HG03196 (cell line): ENCODE measurements around the gene PRKACA.
"Not testable (repeated sequence)": the region's sequence is repeated elsewhere in the genome, so short reads cannot be mapped to it uniquely, and the experiment has no call there.

Experiments used
- ATAC-seq: cut with Tn5 transposase; IDR thresholded peaks from one replicate; pipeline ENCODE4 v1.9.1; 2021; ENCODE audit not compliant: unreplicated experiment

Gene PRKACA

DNA sequence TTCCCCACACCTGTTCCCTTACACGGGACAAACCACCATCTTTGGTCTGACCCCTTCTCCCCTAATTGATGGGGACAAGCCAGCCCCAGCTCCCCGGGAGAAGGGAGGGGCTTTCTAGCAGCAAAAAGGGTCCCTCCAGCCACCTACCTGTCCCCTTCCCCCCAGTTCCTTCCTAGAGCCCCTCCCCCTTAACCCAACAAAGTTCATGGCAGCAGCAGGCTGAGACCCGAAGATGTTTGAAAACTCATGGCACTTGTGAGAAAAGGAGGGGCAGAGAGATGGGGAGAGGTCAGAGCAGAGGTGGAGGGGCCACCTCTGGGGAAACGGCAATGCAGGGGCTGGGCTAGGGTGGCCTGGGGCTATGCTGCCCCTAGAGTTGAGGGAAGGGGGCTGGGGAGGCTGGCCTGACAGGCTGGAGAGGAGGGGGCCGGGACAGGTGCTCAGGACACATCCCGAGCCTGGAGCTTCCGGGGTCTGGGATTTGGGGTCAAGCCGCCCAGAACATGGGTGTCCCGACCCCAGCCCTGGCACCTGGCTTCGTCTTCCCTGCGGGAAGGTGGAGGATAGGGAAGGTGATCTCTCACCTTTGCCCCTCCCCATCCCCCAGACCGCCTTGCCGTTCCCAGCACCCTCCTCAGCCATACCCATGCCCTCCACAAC is 31.3 kb upstream of the PRKACA start:
- no peak for ATAC-seq

DNA sequence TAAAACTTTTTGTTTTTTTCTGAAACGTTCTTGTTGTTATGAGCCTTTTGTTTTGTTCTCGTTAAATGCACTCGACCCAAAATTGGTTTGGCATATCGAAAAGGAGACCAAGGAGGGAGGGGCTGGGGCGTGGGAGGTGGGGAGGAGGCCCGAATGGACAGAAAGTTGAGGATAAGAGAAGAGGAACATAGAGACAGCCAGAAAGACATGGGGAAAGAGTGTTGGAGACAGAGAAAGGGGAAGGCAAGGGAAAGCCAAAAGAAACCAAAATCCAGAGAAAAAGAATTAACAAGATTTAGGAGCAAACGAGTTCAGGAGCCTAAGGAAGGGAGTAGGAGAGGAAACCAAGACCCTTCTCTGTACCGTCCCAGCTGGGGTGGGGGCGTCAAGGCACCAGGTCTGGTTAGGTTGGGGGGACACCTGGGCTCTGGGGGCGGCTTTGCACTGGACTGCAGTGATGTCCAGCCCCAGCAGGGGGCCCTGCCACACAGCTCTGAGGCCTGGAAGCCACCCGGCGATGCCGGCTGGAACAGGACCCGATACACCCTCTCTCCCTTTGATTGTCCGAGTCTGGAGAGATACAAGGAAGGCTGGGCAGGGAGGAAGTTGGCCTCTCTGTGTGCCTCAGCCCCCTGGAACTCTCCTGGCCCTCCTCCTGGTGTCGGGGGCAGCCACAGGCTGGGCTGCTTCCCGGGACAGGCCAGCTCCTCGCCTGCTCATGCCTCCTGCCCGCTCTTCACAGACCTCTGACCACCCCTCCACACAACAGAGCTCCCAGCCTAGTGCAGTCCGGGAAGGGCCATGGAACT is 30.4 kb upstream of the PRKACA start:
- ATAC-seq, result no peak

DNA sequence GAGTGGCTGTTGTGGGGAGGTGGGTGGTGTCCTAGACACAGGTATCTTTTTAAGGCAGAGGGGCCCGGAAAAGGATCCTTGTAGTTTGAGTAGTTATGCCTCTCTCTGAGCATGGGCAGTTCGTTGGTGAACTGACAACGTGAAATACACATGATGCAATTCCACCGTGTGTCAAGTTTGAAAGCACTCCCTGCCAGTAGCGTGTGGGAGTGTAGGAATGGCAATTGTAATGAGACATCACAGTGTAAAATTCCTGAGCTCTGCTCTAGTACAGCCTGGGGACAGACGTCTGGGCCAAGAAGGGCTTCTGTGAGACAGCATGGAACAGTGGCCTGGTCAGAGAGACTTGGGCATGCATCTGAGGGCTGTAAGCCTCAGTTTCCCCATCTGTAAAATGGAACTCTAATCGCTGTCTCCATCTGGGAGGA is 29.2 kb upstream of the PRKACA start:
- ATAC-seq, result no peak

- ATAC-seq, result not testable (repeated sequence)
These were observed 28.6 kb upstream of the PRKACA start for GRCh38 chr19:14146169-14146568.

- no peak for ATAC-seq
These were observed 27.8 kb upstream of the PRKACA start for GRCh38 chr19:14145381-14145780.

DNA sequence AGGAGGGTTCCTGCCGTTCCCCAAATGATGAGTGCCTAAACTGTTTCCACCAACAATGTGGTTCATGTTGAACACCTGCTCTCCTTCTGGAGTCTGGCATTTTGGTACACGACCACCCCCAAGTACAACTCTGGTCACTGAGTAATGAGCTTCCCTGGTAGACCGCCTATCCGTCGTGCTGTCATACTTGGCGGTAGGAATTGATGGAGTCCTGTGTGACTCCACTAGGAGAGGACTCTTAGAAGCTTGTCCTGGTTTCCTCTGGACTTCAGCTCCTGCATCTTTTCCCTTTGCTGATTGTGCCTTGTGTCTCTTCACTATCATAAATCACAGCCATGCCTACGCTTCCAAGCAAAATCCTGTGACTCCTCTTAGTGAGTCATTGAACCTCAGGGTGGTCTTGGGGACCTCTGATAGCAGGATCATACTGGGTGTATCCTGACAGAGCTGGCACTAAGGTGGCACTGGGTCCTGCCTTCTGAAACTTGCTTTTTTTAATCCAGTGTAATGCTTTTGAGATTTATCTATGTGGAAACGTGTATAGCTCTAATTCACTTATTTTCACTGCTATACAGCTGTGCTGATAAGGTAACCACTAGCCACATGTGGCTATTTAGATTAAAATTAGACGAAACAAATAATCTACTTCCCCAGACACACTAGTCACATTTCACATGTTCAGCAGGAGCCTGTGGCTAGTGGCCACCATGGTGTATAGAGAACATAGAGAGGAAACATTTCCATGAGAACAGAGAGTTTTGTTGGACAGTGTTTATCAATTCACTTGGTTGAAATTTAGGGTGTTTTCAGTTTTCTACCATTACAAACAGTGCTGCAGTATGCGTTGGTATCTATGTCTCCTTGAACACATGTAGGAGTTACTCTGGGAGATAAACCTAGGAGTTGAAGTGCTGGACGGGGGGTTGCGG is 25.0 kb upstream of the PRKACA start:
- no peak for ATAC-seq

GRCh38 chr19:14141041-14141440 is 23.5 kb upstream of the PRKACA start:
- ATAC-seq, result no peak

DNA sequence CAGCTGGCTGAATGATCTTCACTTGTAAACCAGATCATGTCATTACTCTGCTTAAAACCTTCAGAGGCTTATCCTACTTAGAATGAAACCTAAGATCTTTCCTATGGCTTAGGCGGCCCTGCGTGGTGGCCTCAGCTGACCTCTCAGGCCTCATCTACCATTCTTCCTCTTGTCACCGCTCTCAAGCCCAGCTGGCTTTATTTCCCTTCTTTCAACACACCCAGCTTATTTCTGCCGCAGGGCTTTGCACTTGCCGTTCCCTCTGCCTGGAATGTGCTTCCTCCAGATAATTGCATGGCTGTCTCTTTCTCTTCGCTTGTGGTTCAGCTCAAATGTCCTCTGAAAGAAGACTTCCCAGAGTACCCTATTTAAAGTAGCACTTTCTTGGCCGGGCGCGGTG is 22.4 kb upstream of the PRKACA start:
- no peak for ATAC-seq

- ATAC-seq, result no peak
These were observed 21.2 kb upstream of the PRKACA start for GRCh38 chr19:14138576-14139265.

DNA sequence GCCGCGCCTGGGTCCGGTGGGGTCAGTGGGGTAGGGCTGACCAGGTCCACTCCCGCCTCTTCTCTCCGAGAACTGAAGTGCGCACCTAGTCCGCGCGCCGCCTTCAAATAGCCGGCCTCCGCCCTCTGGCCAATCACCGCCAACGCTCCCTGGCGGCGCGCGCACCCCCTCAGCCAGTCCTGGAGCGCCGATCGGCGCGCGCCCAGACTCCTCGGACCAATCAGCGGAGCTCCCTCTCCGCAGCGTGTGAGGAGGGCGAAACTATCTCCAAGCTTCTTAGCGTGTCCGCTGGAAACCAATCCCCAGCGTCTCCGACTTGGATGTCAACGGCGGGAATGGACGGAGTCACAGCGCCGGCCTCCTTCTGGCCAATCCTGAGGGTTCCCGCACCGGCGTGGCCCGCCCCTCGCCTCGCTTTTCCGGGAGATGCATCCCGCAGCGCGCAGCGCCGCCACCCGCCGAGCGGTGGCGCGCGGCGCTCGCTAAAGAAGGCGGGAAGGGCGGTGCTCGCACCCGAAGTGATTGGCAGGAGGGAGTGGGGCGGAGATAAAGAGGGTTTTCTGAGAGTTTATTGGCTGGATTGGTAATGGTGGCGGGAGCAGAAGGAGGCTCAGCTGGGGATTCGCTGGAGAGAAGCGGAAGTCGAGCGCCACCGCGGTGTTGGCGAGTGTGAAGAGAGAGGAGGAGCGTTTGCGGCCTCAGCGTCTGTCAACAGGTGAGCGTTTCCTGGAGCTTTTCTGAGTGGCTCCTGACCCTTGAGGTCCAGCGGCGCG is 19.1 kb upstream of the PRKACA start, which contains the start of gene ASF1B:
TSS of gene ASF1B (minus strand) at position 81 of the 773 bp plus-strand sequence. CDS start 133 bp downstream, outside the sequence.
- ATAC-seq, result peak; percentile 75

DNA sequence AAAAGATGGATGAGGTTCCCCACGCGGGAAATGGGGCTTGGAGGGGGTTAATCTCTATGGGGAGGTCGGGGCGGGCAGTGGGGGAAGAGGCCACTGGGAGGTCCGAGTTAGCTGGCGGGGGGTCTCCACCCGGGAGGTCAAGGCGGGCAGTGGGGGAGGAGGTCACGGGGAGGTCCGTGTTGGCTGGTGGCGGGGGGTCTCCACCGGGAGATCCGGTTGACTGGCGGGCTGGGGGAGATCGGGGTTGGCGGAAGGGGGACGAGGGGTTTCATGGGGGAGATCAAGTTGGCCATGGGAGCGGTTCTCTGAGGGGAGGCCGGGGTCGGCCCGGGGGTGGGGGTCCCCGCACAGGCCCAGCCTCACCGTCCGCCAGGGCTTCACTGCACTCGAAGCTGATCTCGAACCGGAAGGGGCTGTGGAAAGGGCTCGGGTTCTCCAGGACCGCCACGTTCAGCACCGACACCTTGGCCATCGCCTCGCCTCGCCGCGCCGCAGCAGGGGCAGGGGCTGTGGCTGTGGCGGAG is 18.5 kb upstream of the PRKACA start:
- no peak for ATAC-seq

GRCh38 chr19:14135355-14135754 is 17.8 kb upstream of the PRKACA start:
- ATAC-seq, result no peak

DNA sequence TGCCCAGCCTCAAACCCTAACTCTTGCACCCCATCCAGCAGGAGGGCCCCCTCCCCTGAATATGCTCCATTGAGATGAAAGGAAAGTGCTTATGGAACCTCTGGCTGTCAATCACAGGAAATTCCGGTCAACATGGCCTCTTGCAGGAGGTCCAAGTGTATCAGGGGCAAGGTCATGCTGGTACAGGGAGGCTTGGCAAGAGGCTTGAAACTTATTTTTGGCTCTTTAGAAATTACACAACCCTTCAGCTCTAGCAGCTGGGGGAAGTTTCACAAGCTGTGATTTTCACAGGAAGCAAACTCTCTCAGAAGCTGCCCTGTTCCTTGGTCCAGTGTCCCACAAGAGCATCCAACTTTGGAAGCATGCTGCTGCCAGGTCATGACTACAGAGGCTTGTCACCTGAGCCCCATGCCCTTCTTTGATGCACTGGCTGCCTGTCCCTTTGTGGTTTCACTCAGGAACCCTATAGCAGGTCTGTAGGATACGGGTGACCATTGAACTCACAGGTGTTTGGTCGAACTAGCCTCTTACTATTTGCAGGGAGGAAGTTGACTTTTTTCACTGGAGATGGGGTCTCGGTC is 10.5 kb upstream of the PRKACA start:
- no peak for ATAC-seq

- no peak for ATAC-seq
These were observed 9.6 kb upstream of the PRKACA start for GRCh38 chr19:14127176-14127575.

GRCh38 chr19:14122924-14123323 is 5.4 kb upstream of the PRKACA start:
- ATAC-seq, result no peak

GRCh38 chr19:14120497-14120780 is 2.9 kb upstream of the PRKACA start:
- ATAC-seq, result no peak

GRCh38 chr19:14119644-14120496 is 2.3 kb upstream of the PRKACA start:
- no peak for ATAC-seq

DNA sequence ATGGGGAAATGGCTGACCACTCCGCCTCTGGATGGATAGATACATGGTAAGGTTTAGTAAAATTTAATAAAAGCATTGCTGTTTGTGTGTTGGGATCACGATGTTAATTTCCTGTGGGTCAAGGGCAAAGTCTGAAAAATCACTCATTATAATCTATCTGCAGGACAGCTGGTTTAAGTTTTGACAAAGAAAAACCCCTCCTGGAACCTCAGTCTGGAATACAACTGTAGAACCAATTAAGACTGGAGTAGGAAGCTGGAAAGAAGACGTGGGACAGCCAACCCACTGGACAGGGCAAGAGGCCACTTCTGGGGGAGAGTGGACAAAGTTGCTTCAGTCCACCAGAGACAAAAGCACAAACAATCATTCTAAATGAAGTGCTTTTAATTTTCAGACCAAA is 1.6 kb upstream of the PRKACA start:
- ATAC-seq, result no peak
